Natural killer cell (primary cell): ENCODE results near the gene HSPA4. TPM values are rescaled to one million over a fixed set of nuclear protein-coding genes. Genes with fewer than 3 reads are reported as not detected.
A peak's percentile ranks its signal among the peaks of the same experiment; 100 is the strongest.

Source experiments
- ATAC-seq, 3 donors: fragments of 150-1000 bp in 2 of 3; fragments of 200-7000 bp in 1 of 3; cut with Tn5 transposase; 1 replicate in 1 of 3; 2 replicates in 2 of 3; pipeline ENCODE4 v1.10.0; 2021; ENCODE audit warnings: mild to moderate bottlenecking in 2 of 3, moderate library complexity in 2 of 3
- DNase-seq, 2 donors: peaks; one replicate each; pipeline versions ENCODE4 v3.0.0 to v3.0.0-alpha.2; 2013 to 2021; ENCODE audit warnings: mixed read lengths in 1 of 2
- H3K27ac ChIP-seq: one replicate; pipeline ENCODE4 v1.5.1; 2013; ENCODE audit warnings: mild to moderate bottlenecking, low read length
- H3K27me3 ChIP-seq: one replicate; pipeline ENCODE4 v1.6.1; 2013; ENCODE audit warnings: low read length; ENCODE audit not compliant: control insufficient read depth, insufficient read depth
- H3K36me3 ChIP-seq: one replicate; pipeline ENCODE4 v1.6.1; 2013; ENCODE audit warnings: low read length; ENCODE audit not compliant: control insufficient read depth, insufficient read depth
- H3K4me1 ChIP-seq: one replicate; pipeline ENCODE4 v1.6.1; 2013; ENCODE audit warnings: low read length; ENCODE audit not compliant: control insufficient read depth, insufficient read depth
- H3K4me3 ChIP-seq: one replicate; pipeline ENCODE4 v1.5.1; 2013; ENCODE audit warnings: low read length
- H3K9me3 ChIP-seq: one replicate; pipeline ENCODE4 v1.6.1; 2013; ENCODE audit warnings: low read length; ENCODE audit not compliant: control insufficient read depth, insufficient read depth
- H3K27ac Mint-ChIP-seq, 2 donors: one replicate each; pipeline ENCODE4 v1.8.0; 2022; ENCODE audit warnings: mild to moderate bottlenecking in 2 of 2, mixed read lengths in 2 of 2, moderate library complexity in 1 of 2
- H3K27me3 Mint-ChIP-seq, 2 donors: one replicate each; pipeline ENCODE4 v1.8.0; 2022; ENCODE audit warnings: low read depth in 2 of 2, mixed read lengths in 2 of 2
- H3K36me3 Mint-ChIP-seq: one replicate; pipeline ENCODE4 v1.8.0; 2022; ENCODE audit warnings: mixed read lengths
- H3K4me1 Mint-ChIP-seq, 2 donors: one replicate each; pipeline ENCODE4 v1.8.0; 2022; ENCODE audit warnings: mixed read lengths in 2 of 2
- H3K4me3 Mint-ChIP-seq: one replicate; pipeline ENCODE4 v1.8.0; 2022; ENCODE audit warnings: mild to moderate bottlenecking, moderate library complexity, mixed read lengths
- H3K9me3 Mint-ChIP-seq, 2 donors: one replicate each; pipeline ENCODE4 v1.8.0; 2022; ENCODE audit warnings: mixed read lengths in 2 of 2
- WGBS: methylation state at CpG from one replicate; pipeline ENCODE4 v1.1.7; 2013; ENCODE audit warnings: missing lambda C conversion rate; ENCODE audit not compliant: insufficient coverage; 5-methylcytosine and 5-hydroxymethylcytosine counted together
- intact Hi-C: fragments of 100-400 bp; cut with micrococcal nuclease; formaldehyde crosslinking; loops from one replicate; pipeline ENCODE4 v1.14.2; 2022
- total RNA-seq, 4 donors: library from RNA; stranded (reverse); fragments of 120-200 nt in 1 of 4; gene quantifications; one replicate each; pipeline versions ENCODE4 v1.2.3 to v1.2.4, GENCODE V29; 2013 to 2022
- TF ChIP-seq, protein P1 (sequence below): fragments of 200-600 bp; IDR thresholded peaks from one replicate; pipeline ENCODE4 v1.8.0; 2022; ENCODE audit warnings: antibody characterized with exemption

The HSPA4 gene
- total RNA-seq, 3 donors from 2014 or later (not counting 1 experiment from before 2014, with no cell fraction given), result 38.3 to 58.6 (median 43.0) TPM

DNA sequence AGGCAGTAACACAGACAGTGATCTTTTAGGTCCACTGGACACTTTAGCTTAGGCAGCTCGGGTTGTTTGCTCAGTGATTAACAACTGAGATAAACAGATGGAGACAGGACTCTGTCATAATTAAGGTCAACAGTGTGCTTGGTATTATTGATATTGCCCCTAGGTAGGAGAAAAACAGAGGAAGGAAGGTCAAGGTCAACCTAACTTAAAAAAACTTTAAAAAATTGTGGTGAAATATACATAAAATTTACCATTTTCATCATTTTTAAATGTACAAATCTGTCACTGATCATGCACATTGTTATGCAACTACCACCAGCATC lies 2.1 kb upstream of the HSPA4 start:
- TF ChIP-seq, protein P1, sequence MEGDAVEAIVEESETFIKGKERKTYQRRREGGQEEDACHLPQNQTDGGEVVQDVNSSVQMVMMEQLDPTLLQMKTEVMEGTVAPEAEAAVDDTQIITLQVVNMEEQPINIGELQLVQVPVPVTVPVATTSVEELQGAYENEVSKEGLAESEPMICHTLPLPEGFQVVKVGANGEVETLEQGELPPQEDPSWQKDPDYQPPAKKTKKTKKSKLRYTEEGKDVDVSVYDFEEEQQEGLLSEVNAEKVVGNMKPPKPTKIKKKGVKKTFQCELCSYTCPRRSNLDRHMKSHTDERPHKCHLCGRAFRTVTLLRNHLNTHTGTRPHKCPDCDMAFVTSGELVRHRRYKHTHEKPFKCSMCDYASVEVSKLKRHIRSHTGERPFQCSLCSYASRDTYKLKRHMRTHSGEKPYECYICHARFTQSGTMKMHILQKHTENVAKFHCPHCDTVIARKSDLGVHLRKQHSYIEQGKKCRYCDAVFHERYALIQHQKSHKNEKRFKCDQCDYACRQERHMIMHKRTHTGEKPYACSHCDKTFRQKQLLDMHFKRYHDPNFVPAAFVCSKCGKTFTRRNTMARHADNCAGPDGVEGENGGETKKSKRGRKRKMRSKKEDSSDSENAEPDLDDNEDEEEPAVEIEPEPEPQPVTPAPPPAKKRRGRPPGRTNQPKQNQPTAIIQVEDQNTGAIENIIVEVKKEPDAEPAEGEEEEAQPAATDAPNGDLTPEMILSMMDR, result no peak
- Histone ChIP-seq H3K27me3 (no peaks in the 10 kb centered on the region), H3K36me3 (no peaks in the 10 kb centered on the region), H3K27ac (no peak overlapping the region), H3K4me3 (no peak overlapping the region), H3K9me3 (no peaks in the 10 kb centered on the region), H3K4me1 (peaks cover 25% of the 10 kb centered on the region)
- no peak for DNase-seq
- WGBS, result 95% methylated on average over 1 of the region's 1 CpG
- no peaks in the 10 kb centered on the region for H3K9me3 Mint-ChIP-seq
- H3K4me3 Mint-ChIP-seq, result no peak overlapping the region
- H3K36me3 Mint-ChIP-seq, result no peaks in the 10 kb centered on the region
- ATAC-seq, result no peak
- intact Hi-C loops, result no loop called here
- peak overlapping the region in 1 of 2 donors; percentile 56 for H3K27ac Mint-ChIP-seq
- peaks cover 23 to 26% of the 10 kb centered on the region in 2 donors for H3K4me1 Mint-ChIP-seq
- peaks cover 0 to 7% of the 10 kb centered on the region in 2 donors for H3K27me3 Mint-ChIP-seq

DNA sequence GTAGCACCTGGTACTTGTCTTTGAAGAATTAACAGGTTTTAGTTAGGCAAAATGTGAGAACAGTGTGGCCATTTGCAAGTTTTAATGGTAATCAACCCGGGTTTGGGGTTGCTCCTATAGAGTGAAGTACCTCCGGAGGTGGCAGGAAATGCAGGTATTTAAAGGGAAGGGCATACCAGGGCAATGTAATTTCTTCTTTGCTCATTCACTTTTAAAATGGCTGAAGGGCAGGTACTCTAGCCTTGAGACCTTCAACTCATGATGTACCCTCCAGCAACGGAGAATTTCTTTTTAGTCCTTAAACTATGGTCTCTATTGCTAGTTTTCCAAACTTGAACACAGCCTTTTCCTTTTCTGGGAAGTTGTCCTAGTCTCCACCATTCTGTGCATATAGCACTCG lies 1.3 kb upstream of the HSPA4 start:
- DNase-seq (peak in 1 of 2 donors; percentile 31), ATAC-seq (no peak)
- Histone ChIP-seq H3K4me3 (no peak overlapping the region), H3K27me3 (no peaks in the 10 kb centered on the region), H3K36me3 (no peaks in the 10 kb centered on the region), H3K4me1 (peaks cover 25% of the 10 kb centered on the region), H3K27ac (peak overlapping the region; percentile 87), H3K9me3 (no peaks in the 10 kb centered on the region)
- H3K27ac Mint-ChIP-seq, result peak overlapping the region; percentile 98 to 99
- TF ChIP-seq, protein P1, result no peak
- H3K4me1 Mint-ChIP-seq, result peaks cover 23 to 34% of the 10 kb centered on the region in 2 donors
- H3K9me3 Mint-ChIP-seq, result no peaks in the 10 kb centered on the region
- intact Hi-C loops, result no loop called here
- H3K4me3 Mint-ChIP-seq, result peak overlapping the region; percentile 91
- WGBS, result 50% methylated on average over 4 of the region's 4 CpGs
- H3K36me3 Mint-ChIP-seq, result no peaks in the 10 kb centered on the region
- peaks cover 0 to 7% of the 10 kb centered on the region in 2 donors for H3K27me3 Mint-ChIP-seq

DNA sequence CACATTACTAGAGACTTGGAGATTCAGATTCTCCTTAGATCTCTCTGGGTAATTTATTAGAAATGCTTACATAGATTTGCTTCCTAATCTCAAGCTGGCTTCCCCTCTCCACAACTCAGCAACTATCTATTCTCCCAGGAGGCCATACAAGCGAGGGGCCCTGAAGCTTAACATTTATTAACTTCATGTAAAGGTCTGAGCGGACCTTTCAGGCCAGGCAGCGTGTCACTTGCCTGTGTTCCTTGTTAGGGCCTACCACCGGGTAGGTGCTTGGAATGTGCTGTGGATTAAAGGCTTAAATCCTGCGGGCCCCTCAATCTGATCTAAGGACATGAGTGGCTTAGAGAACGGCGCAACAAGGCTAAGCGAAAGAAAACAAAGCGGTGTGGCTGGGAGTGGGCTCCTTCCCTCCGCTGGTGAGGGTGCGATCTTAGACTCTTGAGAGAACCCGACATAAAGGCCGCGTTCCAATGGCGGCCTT lies 712 bp upstream of the HSPA4 start:
- Histone ChIP-seq H3K9me3 (no peaks in the 10 kb centered on the region), H3K27me3 (no peaks in the 10 kb centered on the region), H3K4me3 (peak overlapping the region; percentile 91), H3K27ac (peak overlapping the region; percentile 87), H3K4me1 (peaks cover 25% of the 10 kb centered on the region), H3K36me3 (no peaks in the 10 kb centered on the region)
- no peaks in the 10 kb centered on the region for H3K36me3 Mint-ChIP-seq
- H3K27me3 Mint-ChIP-seq, result peaks cover 0 to 7% of the 10 kb centered on the region in 2 donors
- TF ChIP-seq, protein P1, result no peak
- no peak for ATAC-seq
- peak overlapping the region; percentile 98 to 99 for H3K27ac Mint-ChIP-seq
- H3K9me3 Mint-ChIP-seq, result no peaks in the 10 kb centered on the region
- no peak for DNase-seq
- intact Hi-C loops, result loop anchor here (1.0 kb wide), 3 partner anchors 25 to 185 kb away; partner anchors contain the start of genes AFF4, GDF9, UQCRQ and ZCCHC10
- H3K4me1 Mint-ChIP-seq, result peaks cover 23 to 40% of the 10 kb centered on the region in 2 donors
- 2% methylated on average over 15 of the region's 15 CpGs for WGBS
- peak overlapping the region; percentile 91 for H3K4me3 Mint-ChIP-seq
